RCC 7860 (cell line): ENCODE measurements around the gene PSMA7.
A peak's percentile ranks its signal among the peaks of the same experiment; 100 is the strongest.

Source experiments
- DNase-seq: peaks from one replicate; pipeline ENCODE4 v3.0.0-alpha.2; 2015; ENCODE audit warnings: low spot score
- FAIRE-seq: peaks from 2 replicates; lab custom pipeline; 2012; peaks lifted over from hg19 to GRCh38; lab: Jason Lieb, UNC

PSMA7 gene

GRCh38 chr20:62096421-62097380, 46.5 kb downstream of the PSMA7 start:
- no peak for FAIRE-seq
- no peak for DNase-seq

DNA sequence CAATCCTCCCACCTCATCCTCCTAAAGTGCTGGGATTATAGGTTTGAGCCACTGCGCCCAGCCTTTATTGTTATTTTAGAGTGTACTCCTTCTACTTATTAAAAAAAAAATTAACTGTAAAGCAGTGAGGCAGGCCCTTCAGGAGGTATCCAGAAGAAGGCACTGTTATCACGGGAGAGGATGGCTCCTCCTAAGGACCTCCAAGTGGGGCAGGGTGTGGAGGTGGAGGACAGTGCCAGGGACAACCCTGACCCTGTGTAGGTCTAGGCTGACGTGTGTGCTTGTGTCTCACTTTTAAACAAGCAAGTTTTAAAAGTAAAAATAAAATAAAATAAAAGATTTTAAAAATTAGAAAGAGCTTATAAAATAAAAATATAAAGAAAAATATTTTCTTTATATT, 53.8 kb downstream of the PSMA7 start:
- DNase-seq (no peak), FAIRE-seq (no peak)

DNA sequence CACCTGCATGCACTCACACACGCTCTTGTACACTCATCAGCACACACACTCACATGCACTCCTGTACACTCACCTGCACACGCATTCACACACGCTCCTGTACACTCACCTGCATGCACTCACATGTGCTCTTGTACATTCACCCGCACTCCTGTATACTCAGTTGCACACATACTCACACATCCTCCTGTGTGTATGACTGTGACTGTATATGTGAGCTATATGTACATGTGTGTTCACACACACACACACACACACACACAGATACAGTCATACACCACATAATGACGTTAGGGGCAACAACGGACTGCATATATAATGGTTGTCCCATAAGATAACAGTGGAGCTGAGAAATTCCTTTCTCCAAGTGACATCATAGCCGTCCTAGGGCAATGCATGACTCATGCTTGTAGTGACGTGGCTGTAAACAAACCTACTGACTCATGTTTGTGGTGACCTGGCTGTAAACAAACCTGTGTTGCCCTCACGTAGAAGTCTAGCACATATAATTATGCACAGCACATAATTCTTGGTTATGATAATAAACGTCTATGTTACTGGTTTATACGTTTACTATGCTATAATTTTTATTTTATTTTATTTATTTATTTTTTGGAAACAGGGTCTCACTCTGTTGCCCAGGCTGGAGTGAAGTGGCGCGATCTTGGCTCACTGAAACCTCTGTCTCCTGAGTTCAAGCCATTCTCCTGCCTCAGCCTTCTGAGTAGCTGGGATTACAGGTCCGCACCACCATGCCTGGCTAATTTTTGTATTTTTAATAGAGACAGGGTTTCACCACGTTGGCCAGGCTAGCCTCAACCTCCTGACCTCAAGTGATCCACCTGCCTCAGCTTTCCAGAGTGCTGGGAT, 54.7 kb downstream of the PSMA7 start:
- FAIRE-seq (no peak), DNase-seq (peak; percentile 58)

- DNase-seq (no peak), FAIRE-seq (no peak)
Measured at GRCh38 chr20:62087632-62088031, 55.6 kb downstream of the PSMA7 start.

GRCh38 chr20:62087227-62087626, 56.0 kb downstream of the PSMA7 start:
- FAIRE-seq (no peak), DNase-seq (no peak)
